ENCODE results near the gene PAFAH2. TPM values are rescaled to one million over a fixed set of nuclear protein-coding genes. Genes with fewer than 3 reads are reported as not detected.
A peak's percentile ranks its signal among the peaks of the same experiment; 100 is the strongest.

Gene PAFAH2
- total and polyA plus RNA-seq, 3 experiments from 2014 or later = 11.8 to 28.6 (median 12.1) TPM

DNA sequence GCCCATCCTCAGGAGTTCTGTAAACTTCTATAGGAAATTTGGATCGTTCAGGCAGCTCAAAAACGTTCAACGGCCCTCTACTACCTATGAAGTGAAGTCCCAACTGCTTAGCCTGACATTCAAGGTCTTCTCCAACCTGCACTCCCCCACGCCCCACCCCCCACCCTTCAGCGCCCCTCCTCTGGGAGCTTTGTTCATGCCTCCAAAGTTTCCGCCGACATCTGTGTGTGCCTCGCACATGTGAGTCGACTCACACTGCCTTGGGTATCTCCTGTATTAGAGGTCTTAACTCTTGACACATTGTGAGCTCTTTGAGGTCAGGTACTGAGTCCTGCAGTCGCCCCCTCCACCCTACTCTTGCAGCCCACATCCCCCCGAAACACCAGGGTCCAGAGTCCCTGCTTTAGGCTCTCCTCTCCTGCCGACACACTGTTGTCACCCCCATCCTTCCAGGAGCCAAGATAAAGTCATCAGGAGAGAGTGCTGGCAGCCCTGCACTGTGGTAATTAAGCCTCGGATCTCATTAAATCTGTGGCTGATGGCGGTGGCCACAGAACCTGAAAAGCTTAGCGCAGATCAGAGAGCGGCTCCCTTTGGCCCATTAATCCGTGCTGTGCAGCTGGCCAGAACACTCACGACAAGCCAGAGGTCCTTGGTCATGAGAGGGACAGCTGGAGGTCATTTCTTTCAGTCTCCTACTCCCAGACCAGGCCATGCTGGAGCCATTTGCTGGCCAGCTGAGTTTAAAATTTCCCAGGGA is 1.4 kb upstream of the PAFAH2 start:
- no peak overlapping the region for H3K4me3 ChIP-seq (ENCODE audit: low read length)
- ChIA-PET CTCF (interaction anchor here (0.6 to 10.0 kb wide), 7 partner anchors 8 to 1510 kb away, joined by 3 to 204 read pairs (median 4); partner anchors contain the start of gene MTFR1L), POLR2A (interaction anchor here (2.1 to 2.4 kb wide), 2 partner anchors 93 to 103 kb away, joined by 20 to 21 read pairs; partner anchors contain the start of gene STMN1)
- H3K27ac ChIP-seq (ENCODE audit: low read depth, low read length) = no peak overlapping the region
- H3K27me3 ChIP-seq (ENCODE audit: insufficient read depth, low read length, poor library complexity, severe bottlenecking) = no peaks in the 10 kb centered on the region
- peaks cover 20% of the 10 kb centered on the region for H3K4me1 ChIP-seq (ENCODE audit: insufficient read depth, low read length)
- Mint-ChIP-seq H3K4me3 (peak overlapping the region in 1 of 7 donors; percentile 34), H3K27me3 (peaks cover 3 to 4% of the 10 kb centered on the region in 2 donors), H3K36me3 (peaks cover 0 to 12% (median 0%) of the 10 kb centered on the region in 3 donors), H3K9me3 (peaks cover 0 to 2% (median 0%) of the 10 kb centered on the region in 5 donors), H3K27ac (peak overlapping the region in 2 of 8 donors; percentile 84 to 96), H3K4me1 (peaks cover 25 to 37% (median 27%) of the 10 kb centered on the region in 3 donors)
- DNase-seq = no peak
- H3K36me3 ChIP-seq (ENCODE audit: insufficient read depth, low read length) = no peaks in the 10 kb centered on the region
- no peaks in the 10 kb centered on the region for H3K9me3 ChIP-seq (ENCODE audit: low read length)

DNA sequence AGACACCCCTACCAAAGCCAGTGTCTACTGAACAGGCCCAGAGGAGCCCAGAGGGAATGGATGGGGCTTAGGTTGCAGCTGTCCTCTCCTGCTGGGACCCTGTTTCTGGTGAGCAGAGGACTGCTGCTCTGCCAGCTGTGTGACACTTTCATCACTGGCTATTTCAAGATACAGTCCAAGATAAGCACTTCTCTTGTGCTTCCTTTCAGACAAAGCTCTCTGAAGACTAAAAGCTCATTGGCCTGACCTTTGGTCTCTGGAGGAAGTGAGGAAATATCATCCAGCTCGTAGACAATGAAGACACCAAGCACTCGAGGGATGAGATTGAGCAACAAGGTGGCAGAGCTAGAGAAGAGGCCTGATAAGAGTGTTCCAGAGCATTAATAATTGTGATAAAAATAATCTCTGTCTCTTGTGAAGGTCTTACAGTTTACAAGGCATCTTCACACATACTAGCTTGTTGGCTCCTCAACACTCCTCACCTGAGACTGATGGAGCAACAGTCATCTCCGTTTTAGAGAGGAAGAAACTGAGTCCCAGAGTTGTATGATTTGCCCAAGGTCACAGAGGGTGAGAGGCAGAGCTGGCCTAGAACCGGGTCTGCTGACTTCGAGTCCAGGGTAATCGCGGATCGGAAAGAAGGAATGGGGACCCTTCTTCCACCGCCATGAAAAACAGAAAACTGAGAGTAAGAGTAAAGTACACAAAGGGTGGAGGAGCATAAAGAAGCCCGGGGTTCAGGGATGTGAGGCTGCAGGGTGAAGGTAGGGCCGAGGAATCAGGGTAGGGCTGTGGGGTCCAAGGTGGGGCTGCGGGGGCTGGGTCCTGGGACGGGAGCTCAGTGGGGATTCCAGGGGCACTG is 666 bp downstream of the PAFAH2 start:
- H3K4me3 Mint-ChIP-seq = peak overlapping the region; percentile 88 to 96 (median 94)
- peak in 1 of 5 donors; percentile 11 for DNase-seq
- H3K9me3 Mint-ChIP-seq = no peaks in the 10 kb centered on the region
- H3K27me3 Mint-ChIP-seq = peaks cover 0 to 3% of the 10 kb centered on the region in 2 donors
- ChIA-PET POLR2A (interaction anchor here (0.6 to 2.4 kb wide), 9 partner anchors 9 to 122 kb away, joined by 3 to 22 read pairs (median 5); partner anchors contain the start of genes PAQR7 and STMN1), CTCF (interaction anchor here (0.6 to 10.0 kb wide), 26 partner anchors 8 to 192 kb away, joined by 3 to 204 read pairs (median 4); partner anchors contain the start of genes EXTL1 and PAQR7)
- H3K4me1 Mint-ChIP-seq = peaks cover 42 to 52% (median 45%) of the 10 kb centered on the region in 3 donors
- peak overlapping the region; percentile 88 for H3K27ac ChIP-seq (ENCODE audit: low read depth, low read length)
- H3K4me3 ChIP-seq (ENCODE audit: low read length) = peak overlapping the region; percentile 84
- no peaks in the 10 kb centered on the region for H3K9me3 ChIP-seq (ENCODE audit: low read length)
- peaks cover 35% of the 10 kb centered on the region for H3K4me1 ChIP-seq (ENCODE audit: insufficient read depth, low read length)
- no peaks in the 10 kb centered on the region for H3K36me3 ChIP-seq (ENCODE audit: insufficient read depth, low read length)
- H3K27ac Mint-ChIP-seq = peak overlapping the region; percentile 96 to 100 (median 99)
- H3K36me3 Mint-ChIP-seq = peaks cover 0 to 19% (median 8%) of the 10 kb centered on the region in 3 donors
- no peaks in the 10 kb centered on the region for H3K27me3 ChIP-seq (ENCODE audit: insufficient read depth, low read length, poor library complexity, severe bottlenecking)

DNA sequence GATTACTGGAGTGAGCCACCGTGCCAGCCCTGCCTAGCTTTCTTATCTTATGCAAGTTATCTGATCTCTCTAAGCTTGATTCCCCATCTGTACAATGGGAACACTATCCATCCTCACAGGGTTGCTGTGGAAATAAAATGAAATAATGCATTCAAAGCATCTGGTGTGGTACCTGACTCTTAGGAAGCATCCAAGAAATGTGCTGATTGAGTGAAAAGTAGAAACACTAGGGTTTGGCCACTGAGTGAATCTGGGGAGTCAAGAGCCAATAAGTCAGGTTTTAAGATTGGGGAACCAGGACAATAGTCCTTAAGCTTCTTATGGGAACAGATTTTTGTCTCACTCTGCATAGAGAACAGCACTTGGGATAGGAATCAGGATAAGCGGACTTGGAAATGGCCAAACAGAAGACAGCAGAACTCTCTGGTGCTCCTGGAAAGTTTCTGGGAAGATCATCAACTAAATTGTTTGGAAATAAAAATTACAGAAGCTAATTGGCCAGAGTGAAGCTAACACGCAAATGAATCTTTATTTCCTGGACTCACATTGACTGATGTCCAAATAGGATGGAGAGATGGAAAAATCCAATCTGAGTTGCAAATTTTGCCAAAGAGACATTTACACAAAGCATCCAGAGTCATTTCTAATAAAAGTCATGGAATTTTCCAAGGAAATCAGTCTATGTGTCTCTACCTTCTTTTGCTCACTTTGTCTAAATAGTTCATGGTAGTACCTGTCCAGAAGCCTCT is 3.3 kb downstream of the PAFAH2 start:
- peaks cover 58 to 75% (median 68%) of the 10 kb centered on the region in 3 donors for H3K4me1 Mint-ChIP-seq
- no peaks in the 10 kb centered on the region for H3K9me3 Mint-ChIP-seq
- Histone ChIP-seq H3K9me3 (ENCODE audit: low read length) (no peaks in the 10 kb centered on the region), H3K4me3 (ENCODE audit: low read length) (no peak overlapping the region), H3K27me3 (ENCODE audit: insufficient read depth, low read length, poor library complexity, severe bottlenecking) (no peaks in the 10 kb centered on the region), H3K4me1 (ENCODE audit: insufficient read depth, low read length) (peaks cover 54% of the 10 kb centered on the region), H3K36me3 (ENCODE audit: insufficient read depth, low read length) (no peaks in the 10 kb centered on the region), H3K27ac (ENCODE audit: low read depth, low read length) (no peak overlapping the region)
- ChIA-PET POLR2A (interaction anchor here (0.8 kb wide), 1 partner anchor 120 kb away, joined by 3 read pairs; no protein-coding TSS in a partner anchor), CTCF (interaction anchor here (1.1 to 10.0 kb wide), 2 partner anchors 98 to 1730 kb away, joined by 3 to 204 read pairs; no protein-coding TSS in a partner anchor)
- H3K27me3 Mint-ChIP-seq = peaks cover 0 to 3% of the 10 kb centered on the region in 2 donors
- peak overlapping the region in 1 of 7 donors; percentile 52 for H3K4me3 Mint-ChIP-seq
- peaks cover 0 to 21% (median 8%) of the 10 kb centered on the region in 3 donors for H3K36me3 Mint-ChIP-seq
- H3K27ac Mint-ChIP-seq = peak overlapping the region in 5 of 8 donors; percentile 7 to 80 (median 70)
- DNase-seq = no peak

DNA sequence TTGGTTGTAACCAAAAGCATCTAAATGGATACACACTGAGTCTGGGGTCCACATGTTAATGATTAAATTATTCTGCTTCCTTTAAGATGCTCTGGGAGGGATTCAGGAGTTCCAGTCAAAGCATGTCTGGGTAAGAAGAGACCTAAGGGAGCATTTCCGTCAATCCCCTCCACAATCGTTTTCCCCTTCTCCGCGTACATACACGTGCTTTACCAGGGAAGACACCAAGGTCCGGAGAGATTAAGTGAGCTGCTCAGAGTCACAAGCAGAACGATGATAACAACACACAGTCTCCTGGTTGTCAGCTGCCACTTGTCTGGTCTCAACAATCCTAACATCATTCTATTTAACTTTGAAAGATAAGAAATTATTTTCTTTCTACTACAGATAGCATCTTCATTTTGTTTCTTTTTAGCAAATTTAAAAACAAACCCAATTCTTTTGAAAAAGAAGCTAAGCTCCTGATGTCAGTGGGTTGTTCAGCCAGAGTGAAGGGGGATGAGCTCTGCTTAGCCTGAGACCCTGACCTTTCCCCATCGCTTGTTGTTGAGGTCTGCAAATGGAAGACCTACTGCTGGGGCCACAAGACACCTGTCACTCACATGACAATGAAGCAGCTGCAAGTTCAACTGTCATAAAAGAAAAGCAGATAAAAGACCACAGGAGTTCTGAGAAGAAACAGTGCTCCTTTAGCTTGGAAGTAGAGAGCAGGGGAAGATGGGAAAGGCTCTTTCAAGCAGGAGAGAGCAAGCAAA is 4.5 kb downstream of the PAFAH2 start:
- Mint-ChIP-seq H3K27me3 (peaks cover 0 to 3% of the 10 kb centered on the region in 2 donors), H3K27ac (peak overlapping the region; percentile 18 to 91 (median 76)), H3K36me3 (peaks cover 0 to 27% (median 10%) of the 10 kb centered on the region in 3 donors), H3K9me3 (no peaks in the 10 kb centered on the region), H3K4me1 (peaks cover 65 to 80% (median 75%) of the 10 kb centered on the region in 3 donors), H3K4me3 (peak overlapping the region in 4 of 7 donors; percentile 6 to 73 (median 38))
- H3K27me3 ChIP-seq (ENCODE audit: insufficient read depth, low read length, poor library complexity, severe bottlenecking) = no peaks in the 10 kb centered on the region
- peaks cover 60% of the 10 kb centered on the region for H3K4me1 ChIP-seq (ENCODE audit: insufficient read depth, low read length)
- ChIA-PET CTCF (interaction anchor here (0.7 to 10.0 kb wide), 2 partner anchors 97 to 137 kb away, joined by 3 to 204 read pairs; no protein-coding TSS in a partner anchor), POLR2A (interaction anchor here (0.9 kb wide), 1 partner anchor 90 kb away, joined by 3 read pairs; no protein-coding TSS in a partner anchor)
- H3K9me3 ChIP-seq (ENCODE audit: low read length) = no peaks in the 10 kb centered on the region
- no peaks in the 10 kb centered on the region for H3K36me3 ChIP-seq (ENCODE audit: insufficient read depth, low read length)
- H3K27ac ChIP-seq (ENCODE audit: low read depth, low read length) = no peak overlapping the region
- no peak for DNase-seq
- H3K4me3 ChIP-seq (ENCODE audit: low read length) = no peak overlapping the region

DNA sequence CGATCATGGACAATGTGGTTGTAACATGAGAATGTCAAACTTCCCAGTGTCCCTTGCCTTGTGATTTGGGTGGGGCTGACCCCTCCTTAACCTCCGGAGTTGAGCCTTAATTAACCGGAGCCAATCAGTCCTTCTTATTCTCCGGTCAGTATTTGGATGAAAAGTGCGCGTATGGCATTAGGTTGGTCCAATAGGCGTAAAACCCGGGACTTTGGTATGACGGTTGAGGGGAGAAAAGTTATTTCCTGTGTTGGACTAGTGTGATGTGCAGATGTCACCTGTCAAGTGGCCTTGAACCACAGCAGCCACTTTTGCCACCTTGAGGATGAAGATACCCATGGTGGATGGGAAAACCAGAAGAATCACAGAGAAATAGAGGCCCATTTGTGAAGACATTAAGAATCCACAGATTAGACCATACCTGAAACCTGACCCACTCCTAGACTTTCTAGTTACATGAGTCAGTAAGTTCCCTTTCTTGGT is 5.1 kb downstream of the PAFAH2 start:
- Histone ChIP-seq H3K9me3 (ENCODE audit: low read length) (no peaks in the 10 kb centered on the region), H3K36me3 (ENCODE audit: insufficient read depth, low read length) (no peaks in the 10 kb centered on the region), H3K4me3 (ENCODE audit: low read length) (no peak overlapping the region), H3K4me1 (ENCODE audit: insufficient read depth, low read length) (peaks cover 65% of the 10 kb centered on the region), H3K27ac (ENCODE audit: low read depth, low read length) (no peak overlapping the region), H3K27me3 (ENCODE audit: insufficient read depth, low read length, poor library complexity, severe bottlenecking) (no peaks in the 10 kb centered on the region)
- peaks cover 66 to 82% (median 76%) of the 10 kb centered on the region in 3 donors for H3K4me1 Mint-ChIP-seq
- ChIA-PET CTCF (interaction anchor here (5.8 to 10.0 kb wide), 2 partner anchors 96 to 97 kb away, joined by 48 to 204 read pairs; no protein-coding TSS in a partner anchor), POLR2A (no interaction called here)
- H3K4me3 Mint-ChIP-seq = peak overlapping the region in 3 of 7 donors; percentile 53 to 61 (median 59)
- DNase-seq = no peak
- no peaks in the 10 kb centered on the region for H3K9me3 Mint-ChIP-seq
- H3K27ac Mint-ChIP-seq = peak overlapping the region; percentile 29 to 91 (median 78)
- H3K27me3 Mint-ChIP-seq = no peaks in the 10 kb centered on the region
- peaks cover 0 to 31% (median 11%) of the 10 kb centered on the region in 3 donors for H3K36me3 Mint-ChIP-seq

DNA sequence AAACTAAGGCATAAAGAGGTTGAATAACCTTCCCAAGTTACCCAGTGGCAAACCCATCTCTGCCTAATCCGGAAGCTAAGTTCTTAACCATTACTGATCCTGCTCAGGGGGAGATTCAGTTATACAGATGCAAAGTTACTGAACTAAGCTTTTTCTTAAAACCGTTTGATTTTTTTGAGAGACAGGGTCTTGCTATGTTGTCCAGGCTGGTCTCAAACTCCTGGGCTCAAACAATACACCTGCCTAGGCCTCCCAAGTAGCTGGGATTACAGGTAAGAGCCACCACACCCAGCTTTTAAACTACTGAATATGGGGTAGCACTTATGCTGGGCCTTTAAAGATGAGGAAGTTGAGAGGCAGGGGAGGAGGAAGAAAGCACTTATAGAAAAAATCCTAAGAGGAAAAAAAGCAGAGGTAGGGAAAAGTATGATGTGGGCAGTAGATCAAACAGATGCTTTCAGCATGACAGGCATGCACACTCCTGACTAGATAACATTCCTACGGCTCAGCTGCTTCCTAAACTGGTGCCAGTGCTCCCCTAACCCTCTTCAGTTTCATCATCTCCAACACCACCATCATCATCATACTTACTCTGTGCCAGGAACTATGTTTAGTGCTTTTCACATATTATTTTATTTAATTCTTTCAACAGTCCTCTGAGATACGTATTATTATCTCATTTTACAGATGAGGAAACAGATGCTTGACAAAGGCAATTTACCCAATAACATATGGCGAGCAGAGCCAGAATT is 5.8 kb downstream of the PAFAH2 start:
- no peaks in the 10 kb centered on the region for H3K27me3 ChIP-seq (ENCODE audit: insufficient read depth, low read length, poor library complexity, severe bottlenecking)
- no peak overlapping the region for H3K27ac ChIP-seq (ENCODE audit: low read depth, low read length)
- Mint-ChIP-seq H3K9me3 (no peaks in the 10 kb centered on the region), H3K4me3 (peak overlapping the region; percentile 9 to 66 (median 53)), H3K36me3 (peaks cover 0 to 30% (median 13%) of the 10 kb centered on the region in 3 donors), H3K4me1 (peaks cover 64 to 80% (median 74%) of the 10 kb centered on the region in 3 donors), H3K27me3 (no peaks in the 10 kb centered on the region), H3K27ac (peak overlapping the region; percentile 26 to 95 (median 80))
- no peak for DNase-seq
- no peaks in the 10 kb centered on the region for H3K36me3 ChIP-seq (ENCODE audit: insufficient read depth, low read length)
- peaks cover 63% of the 10 kb centered on the region for H3K4me1 ChIP-seq (ENCODE audit: insufficient read depth, low read length)
- ChIA-PET POLR2A (no interaction called here), CTCF (interaction anchor here (0.8 to 5.8 kb wide), 2 partner anchors 10 to 96 kb away, joined by 3 to 48 read pairs; no protein-coding TSS in a partner anchor)
- no peak overlapping the region for H3K4me3 ChIP-seq (ENCODE audit: low read length)
- H3K9me3 ChIP-seq (ENCODE audit: low read length) = no peaks in the 10 kb centered on the region
